Left cardiac atrium (tissue), 4 donors: ENCODE measurements around the gene KCNMA1. TPM values are rescaled to one million over a fixed set of nuclear protein-coding genes. Genes with fewer than 3 reads are reported as not detected.

Source experiments
- ATAC-seq, 2 donors: fragments of 200-7000 bp; cut with Tn5 transposase; one replicate each; pipeline ENCODE4 v1.9.1; 2020; ENCODE audit warnings: mild to moderate bottlenecking in 2 of 2, moderate library complexity in 2 of 2
- DNase-seq: peaks from one replicate; pipeline ENCODE4 v3.0.0-alpha.2; 2020
- intact Hi-C, 2 donors: fragments of 100-400 bp; cut with DNase I; formaldehyde crosslinking; loops; one replicate each; pipeline versions ENCODE4 v1.14.1 to v1.15.1; 2022 to 2023
- total RNA-seq, 2 donors: library from RNA; stranded (reverse); fragmentation: NEBNext Ultra II Directional; extraction: Animal tissue kit (Norgen Biotek cat#: 25700); gene quantifications; one replicate each; pipeline ENCODE4 v1.2.1, GENCODE V29; 2021
- donor health status: DM: no; HTN: yes; CAD: no.
- donor health status: DM: no; HTN: yes; CAD: no; lungs with severe emphysema.
- donor health status: DM: yes; HTN: yes; CAD: no.
- donor health status: Dilated cardiomyopathy.

Gene KCNMA1
- total RNA-seq, 2 donors from 2014 or later: 4.1 to 5.3 TPM

DNA sequence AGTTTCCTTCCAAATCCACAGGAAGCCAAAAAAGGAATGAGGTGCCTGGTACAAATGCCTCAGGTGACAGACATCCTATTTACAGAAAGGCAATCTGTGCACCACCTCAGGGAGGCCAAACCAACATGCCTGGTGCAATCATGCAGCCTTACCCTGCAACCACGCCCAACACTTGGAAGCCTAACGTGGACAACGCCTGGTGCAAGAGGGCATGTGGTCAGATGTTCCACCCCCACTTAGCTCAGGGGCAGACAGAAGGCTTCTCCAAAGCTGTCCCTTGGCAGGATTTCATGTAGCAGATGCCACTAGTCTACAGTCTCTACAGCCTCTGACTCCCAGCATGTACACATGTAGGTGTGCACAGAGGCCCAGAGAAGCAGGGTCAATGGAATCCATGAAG, 89.5 kb downstream of the KCNMA1 start:
- ATAC-seq (no peak), DNase-seq (no peak)
- intact Hi-C loops: no loop called here

DNA sequence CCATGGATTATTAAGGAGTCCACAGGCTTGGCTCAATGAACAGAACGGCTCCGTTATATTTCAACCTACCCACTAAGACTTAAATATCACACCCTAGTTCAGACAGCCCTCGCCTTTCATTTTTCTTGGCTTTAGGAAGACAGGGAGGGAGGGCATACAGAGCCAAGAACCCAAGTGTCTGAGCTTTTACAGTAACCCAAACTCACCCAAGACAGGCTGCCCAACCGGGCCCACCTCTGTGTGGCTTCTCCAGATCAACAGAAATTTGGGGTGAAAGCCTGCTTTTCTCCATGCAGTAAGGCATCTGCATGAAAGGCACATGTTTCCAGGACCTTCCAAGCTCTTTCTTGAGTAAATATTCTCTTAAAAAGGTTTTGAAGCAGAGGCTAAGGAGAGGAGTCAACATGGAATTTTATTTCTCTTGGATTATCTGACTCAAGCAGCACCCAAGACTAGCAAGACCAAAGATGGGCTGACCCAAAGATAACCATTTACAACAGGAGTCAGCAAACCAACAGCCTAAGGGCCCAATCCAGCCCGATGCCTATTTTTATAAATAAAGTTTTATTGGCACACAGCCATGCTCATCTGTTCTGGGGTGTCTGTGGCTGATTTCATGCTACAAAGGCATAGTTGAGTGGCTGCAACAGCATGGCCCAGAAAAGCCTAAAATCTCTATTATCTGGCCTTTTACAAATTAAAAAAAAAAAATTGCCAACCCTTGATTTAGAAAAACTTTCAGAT, 90.1 kb downstream of the KCNMA1 start:
- intact Hi-C loops: no loop called here

GRCh38 chr10:77546042-77546441, 91.6 kb downstream of the KCNMA1 start:
- ATAC-seq: no peak
- intact Hi-C loops: no loop called here
- DNase-seq: no peak

More for the DNA sequence above, 90.1 kb downstream of the KCNMA1 start:
- no peak for DNase-seq
- no peak for ATAC-seq

GRCh38 chr10:77545585-77545984, 92.0 kb downstream of the KCNMA1 start:
- ATAC-seq (no peak), DNase-seq (no peak)
- intact Hi-C loops: no loop called here

GRCh38 chr10:77544617-77545016, 93.0 kb downstream of the KCNMA1 start:
- DNase-seq (no peak), ATAC-seq (no peak)
- intact Hi-C loops: no loop called here

DNA sequence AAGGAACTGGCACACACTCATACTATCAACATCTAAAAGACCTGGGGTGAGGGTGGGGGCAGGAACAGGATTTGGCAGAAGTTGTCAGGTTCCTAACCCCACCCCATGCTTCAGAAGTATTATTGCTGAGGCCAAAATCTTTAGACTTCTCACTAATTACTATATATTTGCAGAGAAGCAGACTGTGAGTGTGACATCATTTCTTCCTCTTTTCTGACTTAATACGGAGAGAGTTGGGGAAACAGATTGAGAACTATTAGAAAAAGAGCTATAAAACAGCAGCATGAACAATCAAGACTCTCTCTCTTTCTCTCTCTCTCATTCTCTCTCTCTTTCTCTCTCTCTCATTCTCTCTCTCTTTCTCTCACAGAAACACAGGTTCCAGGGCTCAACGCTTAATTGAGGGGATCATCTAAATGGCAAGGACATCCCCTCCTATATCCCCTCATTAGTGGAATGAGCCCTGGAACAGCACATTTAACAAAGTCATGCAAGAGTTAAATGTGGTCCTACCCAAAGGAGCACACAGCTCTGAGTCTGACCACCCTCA, 94.8 kb downstream of the KCNMA1 start:
- no peak for ATAC-seq
- intact Hi-C loops: no loop called here
- DNase-seq: no peak

DNA sequence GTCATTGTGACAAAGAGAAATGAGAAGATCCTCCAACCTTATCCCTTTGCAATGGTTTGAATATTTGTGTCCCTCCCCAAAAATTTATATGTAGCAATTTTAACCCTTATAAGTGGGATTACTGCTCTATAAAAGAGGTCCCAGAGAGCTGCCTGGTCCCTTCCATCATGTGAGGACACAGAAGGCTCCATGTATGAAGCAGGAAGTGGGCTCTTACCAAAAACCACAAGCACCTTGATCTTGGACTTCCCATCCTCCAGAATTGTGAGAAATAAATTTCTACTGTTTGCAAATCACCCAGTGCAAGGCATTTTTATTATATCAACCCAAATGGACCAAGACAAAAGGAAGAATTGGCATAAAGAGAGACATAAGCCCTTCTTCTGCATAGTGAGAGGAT, 95.7 kb downstream of the KCNMA1 start:
- intact Hi-C loops: no loop called here
- no peak for DNase-seq
- ATAC-seq: no peak

GRCh38 chr10:77541247-77541646, 96.4 kb downstream of the KCNMA1 start:
- intact Hi-C loops: no loop called here
- DNase-seq (no peak), ATAC-seq (no peak)

DNA sequence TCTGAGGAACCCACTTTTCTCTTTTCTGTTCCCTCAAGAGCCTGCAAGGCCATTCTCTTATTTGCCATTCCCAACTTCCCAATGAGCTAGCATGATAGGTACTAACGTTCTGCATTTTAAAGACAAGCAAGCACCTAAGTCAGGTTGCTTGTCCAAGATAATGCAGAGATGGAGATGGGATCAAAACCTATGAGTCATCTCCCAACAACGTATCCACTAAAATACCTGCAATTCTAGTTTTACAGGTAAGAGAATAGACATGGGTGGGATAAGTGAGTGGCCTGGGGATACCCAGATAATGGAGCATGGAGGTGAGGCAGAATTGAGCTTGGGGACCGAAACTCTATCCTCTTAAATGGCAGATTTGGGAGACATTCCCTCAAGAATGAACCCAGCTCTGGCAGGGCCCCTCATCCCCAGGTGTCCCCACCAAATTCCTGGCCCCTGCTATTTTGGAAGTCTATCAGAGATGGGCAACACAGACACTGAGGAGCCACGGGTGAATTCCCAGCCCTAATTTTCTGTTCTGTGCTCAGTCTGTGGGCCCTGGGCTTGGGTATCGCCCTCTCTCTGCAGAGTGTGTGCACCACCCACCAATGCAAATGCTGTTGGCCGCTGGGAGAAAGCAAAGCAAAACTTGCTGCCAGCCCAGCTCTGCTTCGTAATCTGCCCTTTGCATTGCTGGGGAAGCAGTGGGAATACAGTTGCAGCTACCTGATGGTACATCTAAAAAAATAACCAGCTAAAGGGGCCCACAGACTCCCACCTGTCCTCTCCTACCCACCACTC, 98.3 kb downstream of the KCNMA1 start:
- DNase-seq (no peak), ATAC-seq (no peak)
- intact Hi-C loops: no loop called here

- DNase-seq (no peak), ATAC-seq (peak; percentile 30 to 55)
- intact Hi-C loops: no loop called here
These were observed 99.8 kb downstream of the KCNMA1 start for GRCh38 chr10:77537720-77538373.

DNA sequence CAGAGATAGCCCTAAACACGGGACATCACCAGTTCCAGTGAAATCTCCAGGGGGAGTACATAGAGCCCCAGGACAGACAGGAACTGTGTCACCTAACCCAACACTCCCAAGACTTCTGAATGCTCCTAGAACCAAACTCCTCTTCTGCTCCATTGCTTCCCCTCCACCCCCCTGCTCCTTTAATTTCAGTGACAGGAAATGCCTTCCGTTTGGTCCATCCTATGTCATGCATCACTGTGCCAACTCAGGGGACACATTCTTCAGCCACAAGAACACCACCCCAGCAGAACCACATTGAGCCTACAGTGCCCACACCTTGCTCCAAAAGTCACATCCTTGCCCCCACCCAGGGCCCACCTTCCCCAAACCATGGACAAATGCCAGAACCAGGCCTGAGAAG, 100.5 kb downstream of the KCNMA1 start:
- ATAC-seq: no peak
- intact Hi-C loops: no loop called here
- DNase-seq: no peak

- ATAC-seq (peak in 1 of 2 donors; percentile 43), DNase-seq (no peak)
- intact Hi-C loops: no loop called here
These were observed 103.7 kb downstream of the KCNMA1 start for GRCh38 chr10:77533887-77534278.

GRCh38 chr10:77533146-77533886, 104.3 kb downstream of the KCNMA1 start:
- ATAC-seq (no peak), DNase-seq (no peak)
- intact Hi-C loops: no loop called here

GRCh38 chr10:77532068-77532467, 105.5 kb downstream of the KCNMA1 start:
- intact Hi-C loops: no loop called here
- DNase-seq: no peak
- no peak for ATAC-seq

DNA sequence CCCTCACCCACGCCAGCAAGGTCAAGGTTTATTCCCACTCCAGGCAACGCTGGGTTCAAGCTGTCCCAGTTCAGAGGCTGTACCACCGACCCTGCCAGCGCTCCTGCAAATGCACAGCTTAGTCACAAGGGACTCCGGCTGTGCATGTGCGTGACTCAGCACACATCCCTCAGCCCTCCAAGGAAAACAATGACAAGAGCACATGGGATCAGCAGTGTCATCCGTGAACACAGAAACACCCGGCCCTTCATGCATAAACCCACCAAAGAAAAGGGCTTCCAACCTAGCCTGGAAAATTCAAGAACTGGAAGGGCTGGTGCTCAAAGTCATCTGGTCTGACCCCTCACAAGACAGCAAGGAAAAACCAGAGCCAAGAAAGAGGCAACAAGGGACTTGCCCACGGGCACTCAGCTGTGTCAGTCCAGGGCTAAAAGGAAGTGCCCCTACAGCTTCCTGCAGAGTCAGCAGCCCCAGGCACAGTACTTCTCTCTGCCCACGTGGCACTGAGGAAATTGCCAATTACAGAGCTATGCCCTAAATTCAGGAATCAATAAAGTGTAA, 106.1 kb downstream of the KCNMA1 start:
- intact Hi-C loops: no loop called here
- DNase-seq: peak; percentile 37
- peak; percentile 69 to 75 for ATAC-seq

DNA sequence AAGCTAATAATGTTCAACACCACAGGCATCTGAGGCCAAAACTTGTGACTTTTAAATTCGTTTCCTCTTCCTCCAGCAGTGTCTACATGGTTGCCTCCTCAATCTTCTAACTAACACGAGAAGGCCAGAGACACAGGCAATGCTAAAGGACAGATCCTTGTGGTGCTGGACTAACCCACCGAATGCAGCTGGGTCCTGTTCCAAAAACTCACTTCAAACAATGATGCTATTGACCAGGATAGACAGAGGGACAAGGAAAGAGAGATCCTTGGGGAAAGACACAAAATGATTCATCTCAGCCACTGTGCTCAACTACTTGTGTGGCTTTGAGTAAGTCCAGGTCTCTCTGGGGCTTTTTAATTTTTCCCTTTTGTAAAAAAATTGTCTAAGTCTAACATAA, 107.6 kb downstream of the KCNMA1 start:
- DNase-seq: no peak
- ATAC-seq: no peak
- intact Hi-C loops: no loop called here

GRCh38 chr10:77529050-77529576, 108.5 kb downstream of the KCNMA1 start:
- ATAC-seq (no peak), DNase-seq (no peak)
- intact Hi-C loops: no loop called here

DNA sequence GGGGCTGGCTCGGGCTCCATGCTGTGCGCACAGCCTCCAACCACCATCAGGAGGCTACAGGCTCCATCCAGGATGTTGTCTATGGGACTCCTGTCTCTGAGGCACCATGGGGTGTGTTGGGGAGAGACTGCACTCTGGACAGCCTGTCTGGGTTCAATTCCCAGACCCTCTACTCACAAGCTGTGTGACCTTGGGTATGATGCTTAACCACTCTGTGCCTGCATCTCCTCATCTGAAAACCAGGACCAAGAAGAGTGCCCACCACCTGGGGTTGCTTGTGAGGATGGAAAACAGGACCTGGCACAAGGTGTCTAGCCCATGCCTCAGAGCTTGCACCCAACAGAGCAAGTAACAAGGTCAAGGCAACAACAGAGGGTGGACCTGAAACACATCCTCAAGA, 109.8 kb downstream of the KCNMA1 start:
- no peak for DNase-seq
- intact Hi-C loops: no loop called here
- ATAC-seq: no peak
